RKO (cell line): ENCODE data around the gene TAOK1.

Experiments used
- DNase-seq: peaks from one replicate; pipeline ENCODE4 v3.0.0-alpha.2; 2016; ENCODE audit warnings: low spot score

TAOK1 gene

DNA sequence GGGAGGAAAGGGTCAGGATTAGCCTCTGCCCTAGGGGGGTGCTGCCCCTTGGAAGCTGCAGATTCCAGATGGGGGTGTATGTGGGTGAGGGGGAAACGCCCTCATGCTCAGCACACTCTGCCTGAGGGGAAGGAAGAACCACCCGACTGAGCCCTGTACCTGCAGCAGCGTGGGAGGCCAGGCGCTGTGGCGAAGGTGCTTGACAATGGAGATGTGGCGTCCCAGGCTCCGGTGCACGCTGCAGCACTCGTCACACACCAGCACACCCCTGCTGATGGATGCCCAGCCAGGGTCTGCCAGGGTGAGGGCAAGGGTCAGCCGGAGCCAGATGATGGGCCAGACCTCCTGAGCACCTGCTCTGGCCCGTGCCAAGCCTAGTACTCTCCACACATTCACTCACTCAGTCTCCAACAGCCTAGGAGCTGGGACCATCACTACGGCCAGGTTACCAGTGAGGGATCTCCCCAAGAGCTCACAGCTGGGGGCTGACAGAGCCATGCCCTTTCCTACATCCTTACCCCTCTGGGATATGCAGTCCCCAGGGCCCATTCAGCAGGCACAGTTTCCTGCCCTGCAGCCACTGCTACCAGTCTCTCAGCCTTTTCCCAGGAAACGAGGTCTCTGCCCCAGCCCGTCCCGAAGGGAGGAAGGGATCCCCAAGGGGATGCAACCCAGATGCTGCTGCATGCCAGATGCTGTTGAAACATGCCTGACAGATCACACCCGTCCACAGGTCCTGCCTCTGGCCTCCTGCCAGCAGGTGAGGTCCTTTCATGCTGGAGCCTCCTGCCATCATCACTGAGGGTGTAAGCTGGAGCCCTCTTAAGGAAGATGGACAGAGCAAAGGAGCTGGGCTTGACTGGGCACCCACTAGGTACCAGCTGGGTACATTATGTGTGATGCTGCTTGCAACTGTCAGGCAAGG lies 193.4 kb downstream of the TAOK1 start:
- DNase-seq = no peak

- no peak for DNase-seq
Measured at GRCh38 chr17:29584452-29585079, 194.4 kb downstream of the TAOK1 start.

GRCh38 chr17:29585080-29585751 lies 195.1 kb downstream of the TAOK1 start:
- DNase-seq = no peak

GRCh38 chr17:29586676-29587469 lies 196.7 kb downstream of the TAOK1 start:
- no peak for DNase-seq

GRCh38 chr17:29587591-29587990 lies 197.4 kb downstream of the TAOK1 start:
- no peak for DNase-seq

DNA sequence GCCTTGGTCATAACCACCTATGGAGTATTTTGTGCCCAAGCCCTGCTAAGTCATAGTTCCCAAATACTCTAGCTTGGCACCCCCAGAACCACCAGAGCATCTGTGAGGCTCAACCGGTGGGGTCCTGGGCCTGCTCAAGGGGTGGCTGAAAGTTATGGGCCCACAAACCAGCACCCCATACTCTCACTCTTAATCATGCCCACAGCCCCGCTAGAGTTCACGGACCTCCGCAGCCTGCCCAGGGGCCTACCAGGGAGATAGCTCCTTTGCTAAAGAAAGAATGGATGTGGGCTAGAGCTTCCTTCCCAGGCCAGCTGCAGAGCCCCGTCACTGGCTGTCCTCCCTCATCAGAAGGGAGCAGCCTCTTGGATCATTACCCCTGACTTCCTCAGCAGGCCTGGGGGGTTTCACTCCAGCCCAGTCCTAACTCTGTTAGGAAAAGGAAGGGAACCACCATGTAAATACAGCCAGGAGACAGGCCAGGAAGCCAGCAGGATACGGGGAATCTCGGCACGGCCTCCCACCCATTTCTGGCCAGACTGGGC lies 197.9 kb downstream of the TAOK1 start:
- DNase-seq = peak; percentile 33

GRCh38 chr17:29588562-29589411 lies 198.6 kb downstream of the TAOK1 start:
- DNase-seq = peak; percentile 48

GRCh38 chr17:29589524-29590410 lies 199.6 kb downstream of the TAOK1 start, which contains the start of gene GIT1:
GIT1 (minus strand) TSS chr17:29589648; CDS start chr17:29589378, 270 bp downstream.
- peak; percentile 89 for DNase-seq

DNA sequence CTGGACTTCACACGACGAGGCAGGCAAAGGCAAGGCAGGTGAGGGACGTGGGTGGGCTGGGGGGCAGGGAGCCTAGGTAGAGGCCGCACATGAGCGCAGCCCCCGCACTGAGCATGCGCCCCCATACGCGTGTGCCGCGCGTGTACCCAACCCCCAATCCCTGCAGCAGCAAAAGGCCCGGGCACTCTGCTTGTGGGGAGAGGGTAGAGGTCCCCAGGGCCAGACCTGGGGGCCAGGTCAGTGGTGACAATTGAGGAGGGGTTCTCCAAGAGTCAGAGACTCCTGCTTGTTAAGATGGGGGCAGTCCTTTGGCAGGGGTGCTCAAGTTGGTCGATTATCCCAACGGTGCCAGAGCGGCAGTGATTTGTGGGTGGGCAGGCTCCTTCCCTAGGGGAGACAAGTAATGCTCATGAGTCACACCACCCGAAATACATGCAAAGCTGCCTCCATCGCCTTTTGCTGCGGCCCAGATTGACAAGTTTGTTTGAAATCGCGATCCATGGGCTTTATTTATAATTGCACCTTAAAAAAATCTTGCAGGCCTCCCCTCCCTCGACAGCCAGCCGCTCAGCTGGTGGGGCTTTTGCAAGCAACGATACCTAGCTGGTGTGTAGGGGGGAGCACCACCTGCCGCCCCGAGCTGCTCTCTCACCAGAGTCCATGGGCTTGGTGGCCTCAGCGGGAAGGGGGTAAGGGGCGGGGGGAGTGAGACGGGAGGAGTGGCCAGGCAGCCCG lies 200.4 kb downstream of the TAOK1 start:
- peak; percentile 92 for DNase-seq

GRCh38 chr17:29591146-29591736 lies 201.1 kb downstream of the TAOK1 start:
- DNase-seq = peak; percentile 81

DNA sequence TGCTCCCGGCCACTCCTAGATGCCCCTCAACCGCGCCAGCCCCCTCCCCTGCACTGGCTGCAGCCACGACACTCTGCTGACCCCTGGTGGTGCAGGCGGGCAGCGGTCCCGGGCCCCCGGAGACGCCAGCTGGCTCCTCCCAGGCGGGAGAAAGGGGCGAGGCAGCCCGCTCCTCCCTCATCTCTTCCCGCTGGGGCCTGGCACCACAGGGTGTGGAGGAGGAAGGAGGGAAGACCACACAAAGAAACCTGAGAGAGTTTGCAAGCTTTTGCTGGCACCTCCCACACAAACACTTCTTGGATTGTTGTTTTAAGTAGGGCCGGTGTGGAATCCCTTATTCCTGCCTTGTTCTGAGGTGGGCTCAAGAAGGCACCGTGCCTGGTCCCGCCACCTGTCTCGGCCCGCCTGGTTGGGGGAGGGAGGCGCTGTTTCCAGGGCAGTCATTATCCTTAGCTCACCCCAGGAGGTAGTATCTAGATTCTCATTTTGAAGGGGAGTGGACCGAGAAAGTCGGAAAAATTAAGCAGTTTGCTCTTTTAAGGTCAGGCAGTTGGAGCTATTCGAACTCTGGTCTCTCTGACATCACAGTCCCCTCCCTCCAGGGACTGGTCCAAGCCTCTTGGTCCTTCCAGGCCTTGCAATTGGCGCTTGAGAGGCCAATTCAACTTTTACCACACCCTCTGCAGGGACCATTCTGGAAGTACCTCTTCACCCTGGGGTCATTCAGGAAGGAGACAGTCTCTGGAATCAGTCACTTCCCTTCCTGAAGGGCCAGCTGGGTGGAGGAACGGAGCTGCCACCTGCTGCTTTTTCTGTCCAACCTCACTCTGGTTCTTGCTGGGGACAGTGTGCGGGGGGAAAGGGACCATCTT lies 201.8 kb downstream of the TAOK1 start:
- DNase-seq = peak; percentile 93

DNA sequence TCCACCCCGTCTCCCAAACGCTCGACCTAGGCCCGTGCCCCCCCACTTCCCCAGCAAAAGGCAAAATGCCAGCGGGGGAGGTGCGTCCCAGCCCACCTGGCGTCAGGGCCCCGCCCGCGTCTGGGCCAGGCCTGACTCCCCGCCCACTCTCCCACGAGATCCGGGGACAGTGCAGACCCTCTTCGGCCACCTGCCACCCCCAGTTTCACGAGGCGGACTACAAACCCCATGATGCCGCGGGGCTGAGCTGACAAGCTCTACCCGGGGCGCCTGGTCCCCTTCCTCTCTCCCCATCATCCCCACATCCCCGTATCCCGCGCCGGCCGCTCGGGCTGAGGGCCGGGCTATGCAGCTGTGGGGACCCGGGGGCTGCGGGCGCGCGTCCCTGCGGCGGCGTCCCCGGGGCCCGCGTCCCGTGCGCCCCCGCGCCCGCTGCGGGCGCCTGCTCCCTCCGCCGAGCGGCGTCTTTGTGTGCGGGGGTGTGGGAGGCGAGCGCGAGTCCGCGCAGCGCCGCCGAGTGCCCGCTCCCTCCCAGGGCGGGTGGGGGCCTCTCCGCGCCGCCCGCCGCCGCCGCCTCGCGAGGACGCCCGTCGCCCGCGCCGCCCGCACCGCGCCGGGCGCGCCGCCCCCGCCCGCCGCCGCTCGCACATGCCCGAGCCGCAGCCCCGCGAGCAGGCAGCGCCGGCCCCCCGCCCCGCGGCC lies 202.8 kb downstream of the TAOK1 start, which contains the start of gene ANKRD13B:
Gene ANKRD13B, plus strand, starts transcription at position 283 of the 702 bp plus-strand sequence. CDS start 490 bp downstream, outside the sequence.
- DNase-seq = peak; percentile 62

DNA sequence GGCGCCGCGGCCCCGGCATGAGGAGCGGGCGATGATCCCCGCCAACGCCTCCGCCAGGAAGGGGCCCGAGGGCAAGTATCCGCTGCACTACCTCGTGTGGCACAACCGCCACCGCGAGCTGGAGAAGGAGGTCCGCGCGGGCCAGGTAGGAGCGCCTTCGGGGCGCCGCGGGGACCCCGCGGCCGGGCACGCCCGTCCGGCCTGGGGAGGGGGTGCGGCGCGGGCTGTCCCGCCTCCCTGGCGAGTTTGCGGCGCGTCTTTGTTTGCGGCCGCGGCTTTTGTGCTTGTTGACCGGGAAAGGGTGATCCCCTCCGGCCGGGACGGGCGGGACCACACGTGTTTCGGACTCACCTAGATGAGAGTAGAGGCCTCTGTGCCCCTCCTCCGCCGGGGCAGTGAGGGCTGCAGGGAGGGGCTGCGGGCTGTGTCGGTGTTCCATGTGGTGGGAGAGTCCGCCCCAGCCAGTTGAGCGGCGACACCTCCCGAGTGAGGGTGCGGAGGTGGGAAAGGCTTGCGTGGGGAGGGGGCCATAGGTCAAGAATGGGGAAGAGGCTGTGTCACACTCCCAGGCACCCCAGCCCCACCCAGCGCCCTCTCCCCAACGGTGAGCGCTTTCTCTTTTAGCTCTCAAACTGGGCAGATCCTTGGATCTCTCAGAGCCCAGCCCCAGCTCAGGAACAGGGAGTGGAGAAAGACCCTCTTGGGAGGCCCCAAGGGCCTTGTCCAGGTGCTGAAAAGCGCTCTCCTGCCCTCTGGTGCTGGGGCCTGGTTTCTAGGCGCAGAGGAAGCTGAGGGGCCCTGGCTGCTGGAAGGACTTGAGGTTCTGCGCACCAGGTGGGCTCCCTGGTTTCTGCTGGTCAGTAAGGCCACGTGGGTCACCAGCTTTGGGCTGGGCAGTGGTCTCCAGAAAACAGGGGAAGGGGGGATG lies 203.7 kb downstream of the TAOK1 start:
- DNase-seq = peak; percentile 64

GRCh38 chr17:29594519-29595090 lies 204.4 kb downstream of the TAOK1 start:
- DNase-seq = no peak
